GM19468 (cell line): ENCODE measurements around the gene RNASEH2A.
"Not testable (repeated sequence)": the region's sequence is repeated elsewhere in the genome, so short reads cannot be mapped to it uniquely, and the experiment has no call there.

Experiments
- ATAC-seq: cut with Tn5 transposase; IDR thresholded peaks from one replicate; pipeline ENCODE4 v1.9.1; 2021; ENCODE audit warnings: mild to moderate bottlenecking, moderate library complexity, moderate number of reproducible peaks; ENCODE audit not compliant: unreplicated experiment; ENCODE audit errors: extremely low read depth

Gene RNASEH2A

DNA sequence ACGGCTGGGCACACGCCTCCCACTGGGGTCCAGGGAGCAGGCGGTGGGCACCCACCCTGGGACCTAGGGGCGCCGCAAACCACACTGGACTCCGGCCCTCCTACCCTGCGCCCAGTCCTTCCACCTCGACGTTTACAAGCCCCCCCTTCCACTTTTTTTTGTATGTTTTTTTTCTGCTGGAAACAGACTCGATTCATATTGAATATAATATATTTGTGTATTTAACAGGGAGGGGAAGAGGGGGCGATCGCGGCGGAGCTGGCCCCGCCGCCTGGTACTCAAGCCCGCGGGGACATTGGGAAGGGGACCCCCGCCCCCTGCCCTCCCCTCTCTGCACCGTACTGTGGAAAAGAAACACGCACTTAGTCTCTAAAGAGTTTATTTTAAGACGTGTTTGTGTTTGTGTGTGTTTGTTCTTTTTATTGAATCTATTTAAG, 13.5 kb upstream of the RNASEH2A start:
- ATAC-seq, result no peak

GRCh38 chr19:12793290-12794195, 12.8 kb upstream of the RNASEH2A start:
- ATAC-seq, result peak; percentile 12

- ATAC-seq, result no peak
Measured at GRCh38 chr19:12794196-12794941, 12.0 kb upstream of the RNASEH2A start.

- ATAC-seq, result no peak
Measured at GRCh38 chr19:12794971-12795381, 11.4 kb upstream of the RNASEH2A start.

DNA sequence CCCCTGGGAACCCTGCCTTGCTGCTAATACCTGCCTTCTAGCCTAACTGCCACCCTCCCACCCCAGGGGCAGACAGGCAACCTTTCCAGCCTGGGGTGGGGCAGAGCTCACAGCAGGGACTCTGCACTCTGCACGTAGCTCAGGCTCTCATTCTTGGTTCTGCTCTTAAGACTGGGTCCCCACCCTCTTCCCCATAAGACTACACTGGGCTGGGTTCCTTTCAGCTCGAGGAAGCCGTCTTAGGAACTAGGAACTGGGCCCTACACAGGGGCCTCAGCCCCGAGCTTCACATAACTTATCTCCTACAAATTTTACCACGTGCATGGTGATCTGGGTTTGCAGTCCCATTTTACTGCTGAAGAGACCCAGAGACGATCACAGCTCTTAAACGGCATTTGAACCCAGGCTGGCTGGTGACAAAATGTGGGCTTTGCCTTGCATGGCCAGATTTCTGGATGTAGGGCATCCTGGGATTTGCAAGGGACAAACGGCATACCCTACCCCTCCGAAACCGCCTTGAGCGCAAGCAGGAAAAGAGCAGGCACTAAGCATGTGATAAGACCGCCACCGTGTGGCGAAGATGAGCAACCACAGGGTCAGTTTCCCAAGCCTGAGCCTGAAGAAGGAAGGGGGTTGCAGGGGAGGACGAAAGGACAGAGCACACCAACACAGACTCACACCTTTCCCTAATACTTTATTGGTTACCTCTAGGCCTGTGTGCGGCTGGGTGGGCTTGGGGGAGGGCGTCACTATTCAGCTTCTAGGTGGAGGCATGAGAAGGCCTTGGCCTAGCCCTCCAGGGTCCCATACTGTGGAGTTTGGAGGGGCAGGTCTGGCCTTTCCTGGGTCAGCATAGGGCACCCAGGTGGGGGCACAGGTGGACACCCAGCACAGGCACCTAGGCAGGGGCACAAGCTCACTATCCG, 10.0 kb upstream of the RNASEH2A start:
- ATAC-seq, result no peak

DNA sequence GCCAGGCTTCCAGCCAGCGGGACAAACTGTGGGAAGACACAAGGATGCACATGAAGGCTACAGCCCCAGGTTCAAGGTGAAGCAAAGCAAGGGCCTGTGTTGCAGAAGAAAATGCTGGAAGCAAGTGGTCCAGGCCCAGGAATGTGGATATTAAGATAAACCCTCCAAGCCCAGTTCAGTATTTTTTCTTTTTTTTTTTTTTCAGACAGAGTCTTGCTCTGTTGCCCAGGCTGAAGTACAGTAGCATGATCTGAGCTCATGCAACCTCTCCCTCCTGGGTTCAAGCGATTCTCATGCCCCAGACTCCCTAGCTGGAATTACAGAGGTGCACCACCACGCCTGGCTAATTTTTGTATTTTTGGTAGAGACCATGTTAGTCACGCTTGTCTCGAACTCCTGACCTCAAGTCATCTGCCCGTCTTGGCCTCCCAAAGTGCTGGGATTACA, 9.2 kb upstream of the RNASEH2A start:
- no peak for ATAC-seq

DNA sequence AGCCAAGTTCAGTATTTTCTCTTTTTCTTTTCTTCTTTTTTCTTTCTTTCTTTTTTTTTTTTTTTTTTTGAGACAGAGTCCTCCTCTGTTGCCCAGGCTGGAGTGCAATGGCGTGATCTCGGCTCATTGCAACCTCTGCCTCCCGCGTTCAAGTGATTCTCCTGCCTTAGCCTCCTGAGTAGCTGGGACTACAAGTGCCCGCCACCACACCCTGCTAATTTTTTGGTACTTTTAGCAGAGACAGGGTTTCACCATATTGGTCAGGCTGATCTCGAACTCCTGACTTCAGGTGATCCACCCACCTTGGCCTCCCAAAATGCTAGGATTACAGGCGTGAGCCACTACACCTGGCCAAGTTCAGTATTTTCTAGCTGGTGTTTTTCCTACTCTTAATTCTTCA, 8.8 kb upstream of the RNASEH2A start:
- ATAC-seq, result not testable (repeated sequence)

- ATAC-seq, result no peak
Measured at GRCh38 chr19:12799742-12800465, 6.5 kb upstream of the RNASEH2A start.

DNA sequence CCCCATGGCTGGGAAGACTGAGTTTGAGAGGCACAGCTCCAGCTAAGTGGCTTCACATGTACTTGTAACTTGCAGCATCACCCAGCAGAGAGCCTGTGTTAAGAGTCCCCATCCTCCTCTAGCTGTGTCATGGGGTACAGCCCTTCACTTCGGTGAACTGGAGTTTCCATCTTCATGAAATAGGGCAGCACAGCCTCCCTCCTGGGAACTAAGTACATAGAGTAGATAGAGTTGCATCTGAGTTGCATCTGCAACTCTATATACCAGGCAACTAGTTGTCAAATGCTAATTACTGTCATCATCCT, 6.0 kb upstream of the RNASEH2A start:
- no peak for ATAC-seq

GRCh38 chr19:12800923-12801465, 5.4 kb upstream of the RNASEH2A start:
- no peak for ATAC-seq

DNA sequence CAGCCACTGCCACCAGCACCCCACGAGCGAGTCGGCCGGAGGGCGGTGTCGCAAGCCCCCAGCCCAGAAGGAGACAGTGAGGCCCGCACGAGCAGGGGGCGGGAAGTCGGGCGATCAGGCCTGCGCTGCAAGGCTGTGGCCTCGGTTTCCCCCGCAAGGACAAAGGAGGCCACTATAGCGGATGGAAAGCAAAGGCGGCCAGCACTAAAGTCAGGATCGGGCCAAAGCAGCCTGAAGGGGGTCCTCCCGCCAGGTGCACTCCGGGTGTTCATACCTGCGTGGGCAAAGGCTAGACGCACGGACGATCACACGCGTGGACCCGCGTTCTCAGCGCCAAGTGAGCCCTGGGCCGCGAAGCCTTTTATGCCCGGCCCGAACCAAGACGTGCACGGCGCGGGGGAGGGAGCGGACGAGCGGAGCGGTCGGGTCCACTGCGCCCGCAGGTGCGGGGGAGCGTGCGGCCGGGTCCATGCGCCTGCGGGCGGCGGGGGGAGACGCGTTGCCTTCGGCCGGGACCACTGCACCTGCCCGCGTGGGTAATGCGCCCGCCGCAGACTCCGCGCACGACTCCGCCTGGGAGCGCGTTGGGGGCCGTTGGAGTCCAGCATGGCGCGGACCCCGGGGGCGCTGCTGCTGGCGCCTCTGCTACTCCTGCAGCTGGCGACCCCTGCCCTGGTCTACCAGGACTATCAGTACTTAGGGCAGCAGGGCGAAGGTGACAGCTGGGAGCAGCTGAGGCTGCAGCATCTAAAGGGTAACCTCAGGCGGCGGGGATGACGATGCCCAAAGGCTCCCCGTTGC, 4.7 kb upstream of the RNASEH2A start, which contains the start of the genes PRDX2 and THSD8:
TSS of gene PRDX2 (minus strand) at position 335 of the 801 bp plus-strand sequence. CDS start 539 bp downstream, outside the sequence.
TSS of gene THSD8 (plus strand) at position 604 of the 801 bp plus-strand sequence. CDS start at position 607, 3 bp downstream.
- ATAC-seq, result no peak

- ATAC-seq, result no peak
Measured at GRCh38 chr19:12802267-12803106, 3.9 kb upstream of the RNASEH2A start.

DNA sequence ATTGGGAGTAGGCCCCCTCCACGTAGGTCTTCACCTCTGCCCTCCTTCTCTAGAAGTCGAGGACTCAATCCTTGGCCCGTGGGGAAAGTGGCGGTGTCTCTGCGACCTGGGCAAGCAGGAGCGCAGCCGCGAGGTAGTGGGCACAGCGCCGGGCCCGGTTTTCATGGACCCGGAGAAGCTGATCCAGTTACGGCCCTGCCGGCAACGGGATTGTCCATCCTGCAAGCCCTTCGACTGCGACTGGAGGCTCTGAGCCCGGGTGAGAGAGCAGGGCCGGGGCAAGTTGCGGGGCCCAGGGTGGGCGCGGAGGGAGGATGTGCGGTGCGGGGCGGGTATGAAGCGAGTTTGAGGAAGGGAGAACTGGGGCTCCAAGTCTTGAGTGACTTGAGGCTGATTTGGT, 2.3 kb upstream of the RNASEH2A start:
- no peak for ATAC-seq

DNA sequence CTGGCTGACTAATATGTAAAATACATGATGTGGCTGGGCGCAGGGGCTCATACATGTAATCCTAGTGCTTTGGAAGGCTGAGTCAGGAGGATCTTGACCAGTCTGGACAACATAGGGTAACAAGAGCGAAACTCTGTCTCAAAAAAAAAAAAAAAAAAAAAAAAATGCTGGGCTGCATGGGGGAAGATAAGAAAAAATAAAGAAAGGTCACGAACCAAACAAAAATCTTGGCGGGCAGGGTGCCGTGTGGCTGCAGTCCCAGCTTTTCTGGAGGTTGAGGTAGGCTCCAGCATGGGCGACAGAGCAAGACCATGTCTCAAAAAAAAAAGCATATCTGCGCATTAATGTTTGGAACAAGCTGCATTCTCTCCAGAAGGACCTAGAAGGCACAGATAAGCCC, 8.7 kb downstream of the RNASEH2A start:
- no peak for ATAC-seq

DNA sequence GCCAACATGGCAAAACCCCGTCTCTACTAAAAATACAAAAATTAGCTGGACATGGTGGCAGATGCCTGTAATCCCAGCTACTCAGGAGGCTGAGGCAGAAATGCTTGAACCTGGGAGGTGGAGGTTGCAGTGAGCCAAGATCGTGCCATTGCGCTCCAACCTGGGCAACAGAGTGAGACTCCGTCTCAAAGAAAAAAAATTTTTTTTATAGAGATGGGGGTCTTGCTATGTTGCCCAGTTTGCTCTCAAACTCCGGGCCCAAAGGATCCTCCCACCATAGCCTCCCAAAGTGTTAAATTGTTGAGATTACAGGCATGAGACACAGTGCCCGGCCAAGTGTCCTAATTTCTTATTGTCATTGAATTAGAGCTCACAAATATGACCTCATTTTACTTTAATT, 10.8 kb downstream of the RNASEH2A start:
- ATAC-seq, result not testable (repeated sequence)

GRCh38 chr19:12817810-12818209, 11.4 kb downstream of the RNASEH2A start:
- not testable (repeated sequence) for ATAC-seq

DNA sequence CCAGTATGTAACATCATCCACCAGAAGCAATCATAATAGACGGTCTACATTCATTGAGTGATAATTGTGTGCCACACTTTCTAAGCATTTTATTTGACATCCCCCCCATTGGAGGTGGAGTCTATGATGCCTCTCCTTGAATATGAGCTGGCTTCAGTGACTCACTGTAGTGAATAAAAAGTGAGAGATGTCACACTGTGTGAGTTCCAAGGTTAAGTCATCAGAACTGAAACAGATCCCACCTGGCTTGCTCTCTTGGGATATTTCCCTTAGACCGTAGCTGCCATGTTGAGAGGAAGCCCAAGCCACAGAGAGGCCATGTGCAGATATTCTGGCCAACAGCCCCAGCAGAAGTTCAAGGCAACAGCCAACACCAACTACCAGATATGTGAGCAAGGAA, 15.4 kb downstream of the RNASEH2A start:
- ATAC-seq, result no peak
